Lung (tissue), 12 donors: ENCODE data around the gene NOSIP. TPM values are rescaled to one million over a fixed set of nuclear protein-coding genes. Genes with fewer than 3 reads are reported as not detected.
A peak's percentile ranks its signal among the peaks of the same experiment; 100 is the strongest.

Experiments
- ATAC-seq: fragments of 200-7000 bp; cut with Tn5 transposase; one replicate; pipeline ENCODE4 v1.9.1; 2020; ENCODE audit warnings: moderate number of reproducible peaks; ENCODE audit not compliant: insufficient read depth, low FRiP score
- DNase-seq, 3 donors: peaks; one replicate each; pipeline ENCODE4 v3.0.0-alpha.2; 2013 to 2017
- H3K27ac ChIP-seq, 2 donors: one replicate each; pipeline ENCODE4 v1.5.1; 2013; ENCODE audit warnings: mild to moderate bottlenecking in 2 of 2, moderate library complexity in 2 of 2, control low read depth in 1 of 2, inconsistent platforms in 1 of 2, low read depth in 1 of 2, low read length in 1 of 2
- H3K27me3 ChIP-seq, 3 donors: one replicate each; pipeline ENCODE4 v1.5.1; 2013; ENCODE audit warnings: low read length in 2 of 3; ENCODE audit not compliant: control insufficient read depth in 3 of 3, insufficient read depth in 3 of 3
- H3K36me3 ChIP-seq, 4 donors: one replicate each; pipeline ENCODE4 v1.5.1; 2013; ENCODE audit warnings: low read length in 4 of 4, mild to moderate bottlenecking in 1 of 4, moderate library complexity in 1 of 4; ENCODE audit not compliant: control insufficient read depth in 4 of 4, insufficient read depth in 4 of 4
- H3K4me1 ChIP-seq, 5 donors: one replicate each; pipeline ENCODE4 v1.5.1; 2013; ENCODE audit warnings: low read length in 5 of 5, mild to moderate bottlenecking in 2 of 5, moderate library complexity in 1 of 5; ENCODE audit not compliant: control insufficient read depth in 5 of 5, insufficient read depth in 5 of 5
- H3K4me3 ChIP-seq: one replicate; pipeline ENCODE4 v1.5.1; 2013; ENCODE audit warnings: mild to moderate bottlenecking, control low read depth, moderate library complexity
- H3K9ac ChIP-seq, 2 donors: one replicate each; pipeline ENCODE4 v1.5.1; 2013; ENCODE audit warnings: low read length in 2 of 2, control low read depth in 1 of 2; ENCODE audit not compliant: insufficient read depth in 1 of 2
- H3K9me3 ChIP-seq, 4 donors: one replicate each; pipeline ENCODE4 v1.5.1; 2013; ENCODE audit warnings: low read length in 3 of 4, mild to moderate bottlenecking in 1 of 4, moderate library complexity in 1 of 4; ENCODE audit not compliant: control insufficient read depth in 4 of 4, insufficient read depth in 3 of 4
- WGBS, 2 donors: extraction: QIAGEN DNeasy Blood & Tissue Kit; methylation state at CpG; one replicate each; pipeline ENCODE4 v1.1.7; 2013; 5-methylcytosine and 5-hydroxymethylcytosine counted together
- polyA plus RNA-seq, 2 donors: library from polyadenylated mRNA; stranded (reverse); fragments of 200-250 nt; gene quantifications; one replicate each; pipeline ENCODE4 v1.2.1, GENCODE V29; 2013
- total RNA-seq, 2 donors: library from RNA; depleted of rRNA in 1 of 2; stranded (reverse); fragments of >200 nt in 1 of 2; gene quantifications; one replicate each; pipeline ENCODE4 v1.2.1, GENCODE V29; 2014 to 2021
- TF ChIP-seq, protein P1 (sequence below): IDR thresholded peaks from 2 replicates; pipeline ENCODE4 v1.5.1; 2012; ENCODE audit warnings: mild to moderate bottlenecking; ENCODE audit errors: control extremely low read depth, extremely low read depth
- donor health status: control.
- donor health status: control.
- donor health status: Bipolar disorder and iron deficiency.
- donor health status: healthy.
- donor health status: DM: yes; HTN: yes; CAD: no.

NOSIP gene
- total and polyA plus RNA-seq, 4 donors, result 40.9 to 84.2 (median 62.6) TPM

DNA sequence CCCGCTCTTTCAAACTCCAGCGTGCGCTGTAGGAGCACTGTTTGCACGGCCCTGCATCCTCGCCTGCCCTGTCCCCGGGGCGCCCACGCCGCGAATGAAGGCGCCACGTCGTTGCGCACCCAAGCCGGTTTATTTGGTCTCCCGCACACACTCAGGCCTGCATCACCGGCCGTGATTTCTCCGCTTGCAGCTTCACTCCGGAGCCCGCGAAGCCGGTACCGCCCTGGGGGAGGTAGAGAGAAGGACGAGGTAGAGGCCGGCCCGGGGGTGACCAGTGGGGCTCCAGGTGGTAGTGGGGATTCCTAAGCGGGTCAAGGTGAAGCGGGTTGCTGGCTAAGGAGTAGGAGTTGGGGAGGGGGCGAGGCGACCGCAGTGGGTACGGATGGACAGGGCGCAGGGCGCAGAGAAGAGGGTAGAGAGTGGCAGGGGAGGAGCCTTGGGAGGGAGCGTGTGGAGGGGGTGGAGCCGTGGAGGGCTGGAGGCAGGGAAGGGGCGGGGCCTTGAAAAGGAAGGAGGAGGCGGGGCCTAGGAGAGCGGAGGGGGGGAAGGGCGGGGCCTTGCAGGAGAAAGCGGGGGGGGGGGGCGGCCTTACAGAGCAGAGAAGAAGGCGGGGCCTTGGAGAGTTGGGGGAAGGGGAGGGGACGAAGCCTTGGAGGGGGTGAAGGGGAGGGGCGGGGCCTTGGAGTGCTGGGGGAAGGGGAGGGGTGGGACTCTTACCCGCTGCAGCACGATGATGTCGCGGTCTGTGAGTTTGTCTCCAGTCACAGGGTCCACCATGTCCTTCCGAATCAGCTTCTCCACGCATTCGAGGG, 24.6 kb downstream of the NOSIP start:
- H3K27ac ChIP-seq, result peak overlapping the region in 1 of 2 donors; percentile 68
- 79 to 87% methylated on average over 48 to 51 of the region's 53 CpGs for WGBS, 2 donors
- H3K4me3 ChIP-seq, result no peak overlapping the region
- ATAC-seq (no peak), DNase-seq (peak; percentile 58 to 89 (median 82))
- H3K36me3 ChIP-seq, result peaks cover 10 to 48% (median 23%) of the 10 kb centered on the region in 4 donors
- peaks cover 0 to 7% (median 0%) of the 10 kb centered on the region in 5 donors for H3K4me1 ChIP-seq
- H3K9me3 ChIP-seq, result no peaks in the 10 kb centered on the region
- H3K9ac ChIP-seq, result no peak overlapping the region
- TF ChIP-seq, protein P1, sequence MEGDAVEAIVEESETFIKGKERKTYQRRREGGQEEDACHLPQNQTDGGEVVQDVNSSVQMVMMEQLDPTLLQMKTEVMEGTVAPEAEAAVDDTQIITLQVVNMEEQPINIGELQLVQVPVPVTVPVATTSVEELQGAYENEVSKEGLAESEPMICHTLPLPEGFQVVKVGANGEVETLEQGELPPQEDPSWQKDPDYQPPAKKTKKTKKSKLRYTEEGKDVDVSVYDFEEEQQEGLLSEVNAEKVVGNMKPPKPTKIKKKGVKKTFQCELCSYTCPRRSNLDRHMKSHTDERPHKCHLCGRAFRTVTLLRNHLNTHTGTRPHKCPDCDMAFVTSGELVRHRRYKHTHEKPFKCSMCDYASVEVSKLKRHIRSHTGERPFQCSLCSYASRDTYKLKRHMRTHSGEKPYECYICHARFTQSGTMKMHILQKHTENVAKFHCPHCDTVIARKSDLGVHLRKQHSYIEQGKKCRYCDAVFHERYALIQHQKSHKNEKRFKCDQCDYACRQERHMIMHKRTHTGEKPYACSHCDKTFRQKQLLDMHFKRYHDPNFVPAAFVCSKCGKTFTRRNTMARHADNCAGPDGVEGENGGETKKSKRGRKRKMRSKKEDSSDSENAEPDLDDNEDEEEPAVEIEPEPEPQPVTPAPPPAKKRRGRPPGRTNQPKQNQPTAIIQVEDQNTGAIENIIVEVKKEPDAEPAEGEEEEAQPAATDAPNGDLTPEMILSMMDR, result no peak
- H3K27me3 ChIP-seq, result no peaks in the 10 kb centered on the region

DNA sequence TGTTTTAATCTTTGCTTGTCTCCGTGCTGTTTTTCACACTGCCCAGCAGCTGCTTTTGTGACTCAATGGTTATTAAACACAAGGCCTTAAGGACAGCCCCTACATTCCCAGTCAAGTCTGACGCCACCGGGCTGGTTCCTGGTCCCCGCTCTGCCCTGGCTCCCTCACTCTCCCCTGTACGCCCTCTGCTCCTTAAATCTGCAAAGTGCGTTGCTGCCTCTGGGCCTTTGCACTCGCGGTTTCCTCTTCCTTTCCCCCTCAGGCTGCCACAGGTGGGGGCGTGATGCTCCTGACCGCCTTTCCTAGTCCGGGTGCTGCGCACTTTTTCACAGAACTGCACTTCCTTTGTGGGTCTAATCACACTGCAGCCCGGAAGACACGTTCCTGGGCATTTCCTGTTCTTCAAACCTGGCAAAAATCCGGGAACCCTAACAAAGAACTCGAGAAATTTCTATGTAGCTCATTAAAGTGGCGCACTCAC, 25.6 kb downstream of the NOSIP start:
- H3K4me3 ChIP-seq, result no peak overlapping the region
- H3K27ac ChIP-seq, result peak overlapping the region in 1 of 2 donors; percentile 83
- peaks cover 10 to 44% (median 23%) of the 10 kb centered on the region in 4 donors for H3K36me3 ChIP-seq
- 41 to 55% methylated on average over 17 of the region's 17 CpGs for WGBS, 2 donors
- no peak overlapping the region for H3K9ac ChIP-seq
- H3K4me1 ChIP-seq, result peaks cover 0 to 5% (median 0%) of the 10 kb centered on the region in 5 donors
- DNase-seq (peak in 2 of 3 donors; percentile 19 to 35), ATAC-seq (no peak)
- no peaks in the 10 kb centered on the region for H3K27me3 ChIP-seq
- TF ChIP-seq, protein P1, result no peak
- H3K9me3 ChIP-seq, result no peaks in the 10 kb centered on the region

DNA sequence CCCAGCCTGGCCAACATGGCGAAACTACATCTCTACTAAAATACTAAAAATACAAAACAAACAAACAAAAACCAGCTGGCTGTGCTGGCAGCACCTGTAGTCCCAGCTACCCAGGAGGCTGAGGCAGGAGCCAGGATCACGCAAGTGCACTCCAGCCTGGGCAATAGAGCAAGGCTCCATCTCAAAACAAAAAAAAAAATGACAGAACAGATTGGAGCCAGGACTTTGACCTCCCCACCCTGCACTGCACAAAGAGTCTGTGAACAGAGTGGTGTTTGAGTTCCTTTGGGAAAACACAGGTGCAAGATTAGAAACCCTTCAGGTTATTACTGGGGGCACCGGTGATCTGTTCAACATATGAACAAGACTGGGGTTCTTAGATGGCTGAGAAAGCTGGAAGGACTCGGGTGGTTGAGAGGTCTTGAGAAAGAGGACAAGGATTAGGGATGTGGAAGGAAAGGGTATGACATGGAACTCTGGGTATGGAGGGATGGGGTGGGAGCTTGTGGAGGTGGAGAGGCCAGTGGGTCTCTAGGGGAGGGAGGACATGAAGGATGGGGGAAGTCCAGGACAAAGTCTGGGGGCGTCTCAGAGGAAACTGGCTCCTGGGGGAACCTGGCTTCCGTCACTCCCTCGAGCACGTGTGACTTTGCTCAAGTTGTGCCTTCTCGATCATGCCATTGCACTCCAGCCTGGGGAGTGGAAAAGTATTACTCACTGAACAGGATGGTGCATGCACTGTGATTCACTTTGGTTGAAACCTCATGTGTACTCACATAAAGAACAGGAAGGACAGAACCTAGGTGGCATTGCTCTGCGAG, 26.7 kb downstream of the NOSIP start:
- H3K4me3 ChIP-seq, result no peak overlapping the region
- H3K27me3 ChIP-seq, result no peaks in the 10 kb centered on the region
- WGBS, 2 donors, result 79 to 89% methylated on average over 10 of the region's 10 CpGs
- no peak overlapping the region for H3K9ac ChIP-seq
- no peak for ATAC-seq
- DNase-seq, result no peak
- H3K36me3 ChIP-seq, result peaks cover 6 to 35% (median 16%) of the 10 kb centered on the region in 4 donors
- H3K9me3 ChIP-seq, result no peaks in the 10 kb centered on the region
- peak overlapping the region in 1 of 2 donors; percentile 15 for H3K27ac ChIP-seq
- peaks cover 0 to 5% (median 0%) of the 10 kb centered on the region in 5 donors for H3K4me1 ChIP-seq
- TF ChIP-seq, protein P1, result no peak
